ENCODE data around the gene OSBPL10.
A peak's percentile ranks its signal among the peaks of the same experiment; 100 is the strongest.

The OSBPL10 gene

DNA sequence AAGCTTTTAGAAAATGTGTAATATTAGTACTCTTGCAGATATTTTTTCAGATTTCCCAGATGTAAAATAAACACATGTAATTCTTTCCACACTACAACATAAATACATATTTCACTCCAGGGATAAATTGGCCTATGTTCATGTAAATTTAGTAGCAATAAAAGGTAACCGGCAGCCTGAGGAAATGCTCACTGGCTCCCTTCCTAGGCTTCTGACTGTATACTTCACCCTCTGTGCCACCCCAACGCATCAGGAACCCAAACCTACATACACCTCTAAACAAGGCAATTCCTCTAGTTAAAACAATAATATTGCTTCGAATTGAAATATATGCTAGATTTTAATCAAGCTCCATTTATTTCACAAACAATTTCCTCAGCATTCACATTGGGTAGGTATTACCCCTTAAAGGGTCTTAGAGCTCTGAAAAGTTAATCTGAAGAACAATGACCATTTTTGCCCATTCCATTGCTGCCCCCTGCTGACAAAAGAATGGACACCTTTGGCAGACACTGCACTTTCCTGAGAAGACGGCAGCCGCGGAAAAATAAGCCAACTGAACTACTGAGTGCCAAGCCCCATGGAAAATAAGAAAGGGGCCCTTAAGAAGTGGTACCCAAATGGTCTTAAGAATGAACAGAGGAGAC lies 212.5 kb downstream of the OSBPL10 start:
- no peak for DNase-seq (ENCODE audit: low read depth)
- TF ChIP-seq, protein P1, sequence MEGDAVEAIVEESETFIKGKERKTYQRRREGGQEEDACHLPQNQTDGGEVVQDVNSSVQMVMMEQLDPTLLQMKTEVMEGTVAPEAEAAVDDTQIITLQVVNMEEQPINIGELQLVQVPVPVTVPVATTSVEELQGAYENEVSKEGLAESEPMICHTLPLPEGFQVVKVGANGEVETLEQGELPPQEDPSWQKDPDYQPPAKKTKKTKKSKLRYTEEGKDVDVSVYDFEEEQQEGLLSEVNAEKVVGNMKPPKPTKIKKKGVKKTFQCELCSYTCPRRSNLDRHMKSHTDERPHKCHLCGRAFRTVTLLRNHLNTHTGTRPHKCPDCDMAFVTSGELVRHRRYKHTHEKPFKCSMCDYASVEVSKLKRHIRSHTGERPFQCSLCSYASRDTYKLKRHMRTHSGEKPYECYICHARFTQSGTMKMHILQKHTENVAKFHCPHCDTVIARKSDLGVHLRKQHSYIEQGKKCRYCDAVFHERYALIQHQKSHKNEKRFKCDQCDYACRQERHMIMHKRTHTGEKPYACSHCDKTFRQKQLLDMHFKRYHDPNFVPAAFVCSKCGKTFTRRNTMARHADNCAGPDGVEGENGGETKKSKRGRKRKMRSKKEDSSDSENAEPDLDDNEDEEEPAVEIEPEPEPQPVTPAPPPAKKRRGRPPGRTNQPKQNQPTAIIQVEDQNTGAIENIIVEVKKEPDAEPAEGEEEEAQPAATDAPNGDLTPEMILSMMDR (IDR thresholded peaks at IDR 0.05; ENCODE audit: control insufficient read depth, extremely low read depth, insufficient read depth), result peak; percentile 75
- no peak overlapping the region for H3K4me3 ChIP-seq (ENCODE audit: low read depth, low read length)

DNA sequence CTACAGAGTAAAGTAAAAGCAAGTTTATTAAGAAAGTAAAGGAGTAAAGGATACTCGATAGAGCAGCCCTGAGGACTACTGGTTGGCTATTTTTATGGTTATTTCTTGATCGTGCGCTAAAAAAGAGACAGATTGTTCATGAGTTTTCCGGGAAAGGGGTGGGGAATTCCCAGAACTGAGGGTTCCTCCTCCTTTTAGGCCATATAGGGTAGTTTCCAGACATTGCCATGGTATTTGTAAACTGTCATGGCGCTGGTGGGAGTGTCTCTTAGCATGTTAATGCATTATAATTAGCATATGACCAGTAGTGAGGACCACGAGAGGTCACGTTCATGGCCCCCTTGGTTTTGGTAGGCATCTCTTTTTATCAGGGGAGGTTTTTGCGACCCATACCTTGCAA lies 213.1 kb downstream of the OSBPL10 start:
- no peak for DNase-seq (ENCODE audit: low read depth)
- TF ChIP-seq, protein P1 (IDR thresholded peaks at IDR 0.05; ENCODE audit: control insufficient read depth, extremely low read depth, insufficient read depth), result no peak
- no peak overlapping the region for H3K4me3 ChIP-seq (ENCODE audit: low read depth, low read length)

DNA sequence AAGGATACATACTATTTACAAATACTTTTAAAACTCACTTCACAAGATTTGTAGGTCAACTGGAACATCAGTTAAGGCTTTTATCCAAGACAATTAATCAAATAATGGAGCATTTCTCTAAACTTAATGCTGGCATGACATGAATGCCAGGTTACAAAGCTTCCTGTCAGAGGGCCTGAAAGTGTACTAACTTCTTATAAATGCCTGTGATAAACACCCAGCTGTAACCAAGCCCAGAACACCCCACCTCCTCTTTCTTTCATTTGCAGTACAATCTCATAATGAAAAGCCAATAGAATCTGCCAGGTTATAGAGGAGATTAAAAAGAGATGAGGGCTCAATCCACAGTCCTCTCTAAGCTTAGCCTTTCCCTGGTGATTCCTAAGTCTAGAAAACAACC lies 214.4 kb downstream of the OSBPL10 start:
- no peak overlapping the region for H3K4me3 ChIP-seq (ENCODE audit: low read depth, low read length)
- no peak for DNase-seq (ENCODE audit: low read depth)
- TF ChIP-seq, protein P1 (IDR thresholded peaks at IDR 0.05; ENCODE audit: control insufficient read depth, extremely low read depth, insufficient read depth), result no peak

DNA sequence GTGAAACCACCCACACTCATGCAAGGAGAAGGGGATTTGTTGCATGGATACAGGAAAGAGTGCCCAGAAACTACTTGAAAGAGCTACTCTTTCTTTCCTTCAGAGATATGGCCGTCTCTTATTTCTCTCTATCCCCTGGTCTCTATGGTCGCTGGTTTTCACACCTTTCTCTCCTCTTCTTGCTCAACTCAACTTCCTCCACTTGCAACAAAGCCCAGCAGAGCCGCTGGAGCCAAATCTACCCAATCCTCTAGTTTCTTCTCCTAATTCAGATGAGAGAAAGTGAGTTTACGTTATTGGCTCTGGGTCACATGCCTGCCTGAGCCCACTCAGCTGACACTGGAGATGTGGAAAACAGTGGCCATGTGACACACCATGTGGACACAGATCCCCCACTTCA lies 215.2 kb downstream of the OSBPL10 start:
- DNase-seq (ENCODE audit: low read depth), result no peak
- TF ChIP-seq, protein P1 (IDR thresholded peaks at IDR 0.05; ENCODE audit: control insufficient read depth, extremely low read depth, insufficient read depth), result no peak
- H3K4me3 ChIP-seq (ENCODE audit: low read depth, low read length), result no peak overlapping the region

DNA sequence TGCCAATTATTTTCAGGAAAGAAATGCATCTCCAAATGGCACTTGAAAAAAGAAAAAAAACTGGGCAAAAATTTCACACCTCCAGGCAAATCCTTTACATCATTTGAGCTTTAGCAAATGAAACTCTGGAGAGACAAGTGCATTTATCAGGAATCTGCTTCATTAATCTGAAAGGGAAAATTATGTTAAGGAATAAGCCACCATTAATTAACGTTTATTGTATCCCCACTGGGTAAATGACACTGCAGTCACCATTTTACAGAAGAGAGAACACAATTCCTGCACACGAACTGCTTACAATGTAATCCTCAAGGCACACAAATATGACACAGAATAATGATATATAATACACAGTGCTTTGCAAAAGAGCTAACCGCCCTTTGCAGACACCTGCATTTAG lies 217.3 kb downstream of the OSBPL10 start:
- DNase-seq (ENCODE audit: low read depth), result no peak
- H3K4me3 ChIP-seq (ENCODE audit: low read depth, low read length), result no peak overlapping the region
- TF ChIP-seq, protein P1 (IDR thresholded peaks at IDR 0.05; ENCODE audit: control insufficient read depth, extremely low read depth, insufficient read depth), result no peak

DNA sequence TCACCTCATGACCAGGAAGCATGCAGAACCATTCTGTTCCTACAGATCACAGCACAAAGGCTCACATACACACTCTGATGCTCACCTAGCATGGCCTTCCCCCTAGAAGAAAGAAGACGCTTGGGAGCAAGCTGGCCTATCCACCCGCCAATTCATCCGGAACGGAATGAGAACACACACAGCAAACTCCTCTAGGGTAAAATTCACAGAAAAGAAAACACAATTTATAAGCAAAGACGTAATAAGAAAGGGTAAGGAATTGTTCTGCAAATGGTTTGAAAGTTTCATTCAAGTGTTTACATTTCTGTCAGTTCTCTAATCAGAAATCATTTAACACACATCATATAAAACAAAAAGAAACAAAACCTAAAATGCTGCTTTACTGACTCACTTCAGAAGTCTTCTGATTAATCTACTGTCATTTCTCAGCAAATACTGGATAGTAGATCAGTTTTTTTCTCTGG lies 218.1 kb downstream of the OSBPL10 start:
- DNase-seq (ENCODE audit: low read depth), result no peak
- TF ChIP-seq, protein P1 (IDR thresholded peaks at IDR 0.05; ENCODE audit: control insufficient read depth, extremely low read depth, insufficient read depth), result no peak
- H3K4me3 ChIP-seq (ENCODE audit: low read depth, low read length), result no peak overlapping the region
